Measurements from ENCODE around the gene BICC1. TPM values are rescaled to one million over a fixed set of nuclear protein-coding genes. Genes with fewer than 3 reads are reported as not detected.

BICC1 gene
- total RNA-seq, 2 donors from 2014 or later, result 8.3 to 15.7 TPM

- H3K9me3 ChIP-seq, result peaks cover 0 to 36% of the 10 kb centered on the region in 2 donors
- H3K4me1 ChIP-seq, result no peaks in the 10 kb centered on the region
- no peak overlapping the region for H3K4me3 ChIP-seq
- H3K27me3 ChIP-seq, result no peaks in the 10 kb centered on the region
- no peak overlapping the region for H3K27ac ChIP-seq
- TF ChIP-seq CTCF (IDR thresholded peaks at IDR 0.05), result no peak
- H3K36me3 ChIP-seq, result no peaks in the 10 kb centered on the region
- DNase-seq (ENCODE audit: low spot score), result no peak
Measured at GRCh38 chr10:58556516-58557165, 44.0 kb downstream of the BICC1 start.

GRCh38 chr10:58557714-58558113 is 45.0 kb downstream of the BICC1 start:
- H3K4me3 ChIP-seq, result no peak overlapping the region
- no peaks in the 10 kb centered on the region for H3K36me3 ChIP-seq
- H3K4me1 ChIP-seq, result no peaks in the 10 kb centered on the region
- peaks cover 0 to 47% of the 10 kb centered on the region in 2 donors for H3K9me3 ChIP-seq
- TF ChIP-seq CTCF (IDR thresholded peaks at IDR 0.05), result no peak
- H3K27ac ChIP-seq, result no peak overlapping the region
- H3K27me3 ChIP-seq, result no peaks in the 10 kb centered on the region
- no peak for DNase-seq (ENCODE audit: low spot score)

GRCh38 chr10:58560068-58560467 is 47.4 kb downstream of the BICC1 start:
- Histone ChIP-seq H3K4me3 (no peak overlapping the region), H3K27ac (no peak overlapping the region), H3K4me1 (no peaks in the 10 kb centered on the region), H3K9me3 (peaks cover 0 to 51% of the 10 kb centered on the region in 2 donors), H3K36me3 (no peaks in the 10 kb centered on the region), H3K27me3 (no peaks in the 10 kb centered on the region)
- no peak for TF ChIP-seq CTCF (IDR thresholded peaks at IDR 0.05)
- DNase-seq (ENCODE audit: low spot score), result no peak

GRCh38 chr10:58565271-58565670 is 52.6 kb downstream of the BICC1 start:
- Histone ChIP-seq H3K4me3 (no peak overlapping the region), H3K36me3 (no peaks in the 10 kb centered on the region), H3K9me3 (peaks cover 0 to 28% of the 10 kb centered on the region in 2 donors), H3K4me1 (no peaks in the 10 kb centered on the region), H3K27me3 (no peaks in the 10 kb centered on the region), H3K27ac (no peak overlapping the region)
- TF ChIP-seq CTCF (IDR thresholded peaks at IDR 0.05), result no peak
- DNase-seq (ENCODE audit: low spot score), result no peak

- H3K36me3 ChIP-seq, result no peaks in the 10 kb centered on the region
- no peak for TF ChIP-seq CTCF (IDR thresholded peaks at IDR 0.05)
- H3K4me3 ChIP-seq, result no peak overlapping the region
- no peak for DNase-seq (ENCODE audit: low spot score)
- H3K27ac ChIP-seq, result no peak overlapping the region
- H3K4me1 ChIP-seq, result no peaks in the 10 kb centered on the region
- peaks cover 0 to 5% of the 10 kb centered on the region in 2 donors for H3K9me3 ChIP-seq
- no peaks in the 10 kb centered on the region for H3K27me3 ChIP-seq
Measured at GRCh38 chr10:58567652-58568051, 55.0 kb downstream of the BICC1 start.

- no peak for DNase-seq (ENCODE audit: low spot score)
- H3K36me3 ChIP-seq, result no peaks in the 10 kb centered on the region
- H3K4me3 ChIP-seq, result no peak overlapping the region
- TF ChIP-seq CTCF (IDR thresholded peaks at IDR 0.05), result no peak
- no peaks in the 10 kb centered on the region for H3K27me3 ChIP-seq
- no peaks in the 10 kb centered on the region for H3K4me1 ChIP-seq
- H3K27ac ChIP-seq, result no peak overlapping the region
- H3K9me3 ChIP-seq, result no peaks in the 10 kb centered on the region
Measured at GRCh38 chr10:58568428-58568935, 55.8 kb downstream of the BICC1 start.
